SIG-M5 (cell line): ENCODE results near the gene HS3ST5.
"Not testable (repeated sequence)": the region's sequence is repeated elsewhere in the genome, so short reads cannot be mapped to it uniquely, and the experiment has no call there.

Source experiments
- DNase-seq: peaks from one replicate; lab custom pipeline; 2025; lab: John Stamatoyannopoulos, UW

HS3ST5 gene

GRCh38 chr6:114151064-114151690 is 191.6 kb downstream of the HS3ST5 start:
- no peak for DNase-seq

GRCh38 chr6:114149182-114149581 is 193.6 kb downstream of the HS3ST5 start:
- DNase-seq, result not testable (repeated sequence)

- DNase-seq, result no peak
Observed at GRCh38 chr6:114144887-114145851, 197.7 kb downstream of the HS3ST5 start.

GRCh38 chr6:114142258-114142657 is 200.6 kb downstream of the HS3ST5 start:
- no peak for DNase-seq

- no peak for DNase-seq
Observed at GRCh38 chr6:114140416-114140815, 202.4 kb downstream of the HS3ST5 start.

GRCh38 chr6:114138577-114139248 is 204.1 kb downstream of the HS3ST5 start:
- no peak for DNase-seq

GRCh38 chr6:114135363-114135971 is 207.4 kb downstream of the HS3ST5 start:
- no peak for DNase-seq

- no peak for DNase-seq
Observed at GRCh38 chr6:114133816-114134215, 209.0 kb downstream of the HS3ST5 start.

GRCh38 chr6:114131945-114132344 is 210.9 kb downstream of the HS3ST5 start:
- no peak for DNase-seq

GRCh38 chr6:114125576-114125975 is 217.2 kb downstream of the HS3ST5 start:
- DNase-seq, result no peak

GRCh38 chr6:114121913-114122662 is 220.7 kb downstream of the HS3ST5 start:
- no peak for DNase-seq

GRCh38 chr6:114119056-114119455 is 223.8 kb downstream of the HS3ST5 start:
- no peak for DNase-seq

- no peak for DNase-seq
Observed at GRCh38 chr6:114115652-114116051, 227.2 kb downstream of the HS3ST5 start.

- no peak for DNase-seq
Observed at GRCh38 chr6:114108119-114109002, 234.5 kb downstream of the HS3ST5 start.

GRCh38 chr6:114106020-114106419 is 236.8 kb downstream of the HS3ST5 start:
- no peak for DNase-seq

GRCh38 chr6:114101255-114101654 is 241.6 kb downstream of the HS3ST5 start:
- no peak for DNase-seq

GRCh38 chr6:114100215-114100994 is 242.4 kb downstream of the HS3ST5 start:
- no peak for DNase-seq

- DNase-seq, result no peak
Observed at GRCh38 chr6:114096561-114097172, 246.2 kb downstream of the HS3ST5 start.

- DNase-seq, result no peak
Observed at GRCh38 chr6:114092943-114093342, 249.9 kb downstream of the HS3ST5 start.
